ENCODE results near the gene DAB2. TPM values are rescaled to one million over a fixed set of nuclear protein-coding genes. Genes with fewer than 3 reads are reported as not detected.

The DAB2 gene
- total RNA-seq, result 10 to 100 TPM; 13.5 to 37.1 (median 21.0) TPM
- 1 to 10 TPM; 4.1 to 5.7 (median 4.3) TPM for polyA plus RNA-seq
- long read RNA-seq, donor 1, full-length matches to known transcripts, result 4 of 9 reads
- long read RNA-seq, donor 1, partial matches to known transcripts, result 3 of 9 reads
- long read RNA-seq, donor 1, other reads (novel, unspliced or antisense), result 2 of 9 reads
- long read RNA-seq, donor 2, full-length matches to known transcripts, result 3 of 11 reads
- long read RNA-seq, donor 2, partial matches to known transcripts, result 4 of 11 reads
- long read RNA-seq, donor 2, other reads (novel, unspliced or antisense), result 4 of 11 reads

DNA sequence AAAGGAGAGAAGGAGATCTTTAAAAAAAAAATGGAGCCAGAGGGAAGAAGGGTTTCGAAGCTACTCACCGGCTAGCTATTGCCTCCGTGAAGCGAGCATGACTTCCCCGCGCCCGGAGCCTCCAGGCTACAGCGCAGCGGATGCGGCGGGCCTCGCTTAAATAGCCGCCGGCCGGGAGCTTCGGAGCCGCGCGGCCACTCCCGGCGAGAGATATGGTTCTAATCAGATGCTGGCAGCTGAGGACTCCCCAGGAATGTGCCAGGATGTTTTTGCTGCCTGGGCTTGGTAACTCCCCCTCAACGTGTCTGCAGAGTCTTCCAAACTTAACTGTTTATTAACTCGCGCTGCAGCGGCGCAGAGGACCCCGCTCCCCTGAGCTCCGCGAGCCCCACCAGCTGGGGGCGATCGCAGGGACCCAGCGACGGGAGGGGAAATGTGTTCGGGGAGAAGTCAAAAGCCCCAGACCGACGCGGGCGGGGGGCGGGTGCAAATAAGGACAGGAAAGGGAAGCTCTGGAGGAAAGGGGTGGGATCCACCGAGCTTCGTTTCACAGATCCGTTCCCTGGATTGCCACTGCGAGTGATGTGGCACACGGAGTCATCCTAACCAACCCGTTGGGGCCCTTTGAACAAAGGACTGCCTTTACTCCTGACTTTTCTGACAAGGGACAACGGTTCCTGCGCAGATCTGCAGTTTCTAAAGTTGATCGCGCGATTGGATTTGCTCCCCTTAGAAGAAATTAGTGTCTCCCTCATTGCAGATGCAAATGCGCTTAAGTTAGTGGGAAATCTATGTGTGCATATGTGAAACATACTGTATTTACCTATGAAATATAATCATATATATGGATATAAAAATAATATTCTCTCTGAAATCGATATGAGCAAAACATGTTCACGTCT is at the start of gene DAB2:
TSS of gene DAB2 (minus strand) at position 245 of the 902 bp plus-strand sequence. CDS start 30,660 bp downstream, outside the sequence.
- H3K4me1 ChIP-seq, result peaks cover 18% of the 10 kb centered on the region
- DNase-seq, result peak; percentile 89 to 90
- intact Hi-C loops (cut with DNase I), result loop anchor here in 1 of 2 donors (5.0 kb wide), 1 partner anchor 122 kb away; no protein-coding TSS in a partner anchor
- peak within 1 kb of the TSS; percentile 63 for H3K27ac ChIP-seq
- no peaks in the 10 kb centered on the region for H3K36me3 ChIP-seq (ENCODE audit: insufficient read depth in 1 of 2, low read depth in 1 of 2)
- peak within 1 kb of the TSS; percentile 72 for H3K4me3 ChIP-seq
- 1 to 2% (median 1%) methylated on average over 52 to 53 of the region's 53 CpGs for WGBS, 3 donors
- H3K27me3 ChIP-seq (ENCODE audit: insufficient read depth in 3 of 3, low read length in 2 of 3), result peaks cover 0 to 12% (median 3%) of the 10 kb centered on the region in 3 donors
- TF ChIP-seq, protein P1, sequence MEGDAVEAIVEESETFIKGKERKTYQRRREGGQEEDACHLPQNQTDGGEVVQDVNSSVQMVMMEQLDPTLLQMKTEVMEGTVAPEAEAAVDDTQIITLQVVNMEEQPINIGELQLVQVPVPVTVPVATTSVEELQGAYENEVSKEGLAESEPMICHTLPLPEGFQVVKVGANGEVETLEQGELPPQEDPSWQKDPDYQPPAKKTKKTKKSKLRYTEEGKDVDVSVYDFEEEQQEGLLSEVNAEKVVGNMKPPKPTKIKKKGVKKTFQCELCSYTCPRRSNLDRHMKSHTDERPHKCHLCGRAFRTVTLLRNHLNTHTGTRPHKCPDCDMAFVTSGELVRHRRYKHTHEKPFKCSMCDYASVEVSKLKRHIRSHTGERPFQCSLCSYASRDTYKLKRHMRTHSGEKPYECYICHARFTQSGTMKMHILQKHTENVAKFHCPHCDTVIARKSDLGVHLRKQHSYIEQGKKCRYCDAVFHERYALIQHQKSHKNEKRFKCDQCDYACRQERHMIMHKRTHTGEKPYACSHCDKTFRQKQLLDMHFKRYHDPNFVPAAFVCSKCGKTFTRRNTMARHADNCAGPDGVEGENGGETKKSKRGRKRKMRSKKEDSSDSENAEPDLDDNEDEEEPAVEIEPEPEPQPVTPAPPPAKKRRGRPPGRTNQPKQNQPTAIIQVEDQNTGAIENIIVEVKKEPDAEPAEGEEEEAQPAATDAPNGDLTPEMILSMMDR (IDR thresholded peaks at IDR 0.05), result peak; percentile 42
- peak; percentile 73 to 84 (median 80) for ATAC-seq
- no peaks in the 10 kb centered on the region for H3K9me3 ChIP-seq

DNA sequence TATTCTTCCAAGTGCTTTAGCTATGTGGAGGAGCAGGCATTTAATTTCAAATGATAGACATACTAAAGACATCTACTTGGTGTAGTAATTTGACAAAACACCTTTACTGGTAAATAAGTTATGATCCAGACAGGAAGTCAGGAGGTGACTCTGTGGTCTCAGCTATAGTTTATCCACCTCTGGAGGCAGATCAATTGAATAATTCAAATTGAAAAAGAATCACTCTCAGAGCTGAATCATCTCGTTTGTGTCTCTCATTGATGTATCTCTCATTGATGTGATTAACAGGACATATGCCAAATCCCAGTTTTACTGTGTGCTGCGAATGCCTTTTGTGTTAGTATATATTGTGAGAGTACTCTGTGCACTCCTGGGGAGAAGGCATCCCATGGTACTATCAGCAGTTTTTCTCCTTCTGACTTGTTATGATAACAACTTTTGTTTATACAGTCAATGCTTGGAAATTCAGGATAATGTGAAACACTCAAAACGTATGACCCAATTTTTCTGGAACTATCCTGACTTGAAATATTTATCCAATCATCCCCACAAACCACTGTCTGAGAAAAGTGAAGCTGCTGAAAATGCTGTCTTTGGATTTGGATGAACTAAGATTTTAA is 48.5 kb upstream of the DAB2 start:
- TF ChIP-seq, protein P1 (IDR thresholded peaks at IDR 0.05), result no peak
- DNase-seq, result no peak
- H3K36me3 ChIP-seq (ENCODE audit: insufficient read depth in 1 of 2, low read depth in 1 of 2), result no peaks in the 10 kb centered on the region
- no peak overlapping the region for H3K4me3 ChIP-seq
- ATAC-seq, result no peak
- no peaks in the 10 kb centered on the region for H3K4me1 ChIP-seq
- WGBS, 3 donors, result 68 to 74% (median 72%) methylated on average over 3 of the region's 3 CpGs
- H3K27me3 ChIP-seq (ENCODE audit: insufficient read depth in 3 of 3, low read length in 2 of 3), result no peaks in the 10 kb centered on the region
- no peaks in the 10 kb centered on the region for H3K9me3 ChIP-seq
- intact Hi-C loops (cut with DNase I), result no loop called here
- H3K27ac ChIP-seq, result no peak overlapping the region

GRCh38 chr5:39471836-39472508 is 47.2 kb upstream of the DAB2 start:
- no peak overlapping the region for H3K4me3 ChIP-seq
- H3K27me3 ChIP-seq (ENCODE audit: insufficient read depth in 3 of 3, low read length in 2 of 3), result no peaks in the 10 kb centered on the region
- 71 to 88% (median 72%) methylated on average over 3 of the region's 3 CpGs for WGBS, 3 donors
- no peak for ATAC-seq
- no peak for DNase-seq
- no peaks in the 10 kb centered on the region for H3K4me1 ChIP-seq
- H3K27ac ChIP-seq, result no peak overlapping the region
- H3K9me3 ChIP-seq, result no peaks in the 10 kb centered on the region
- intact Hi-C loops (cut with DNase I), result no loop called here
- no peaks in the 10 kb centered on the region for H3K36me3 ChIP-seq (ENCODE audit: insufficient read depth in 1 of 2, low read depth in 1 of 2)
- TF ChIP-seq, protein P1 (IDR thresholded peaks at IDR 0.05), result no peak

GRCh38 chr5:39470811-39471210 is 46.0 kb upstream of the DAB2 start:
- intact Hi-C loops (cut with DNase I), result no loop called here
- H3K27me3 ChIP-seq (ENCODE audit: insufficient read depth in 3 of 3, low read length in 2 of 3), result no peaks in the 10 kb centered on the region

More at GRCh38 chr5:39470811-39471210, 46.0 kb upstream of the DAB2 start:
- Histone ChIP-seq H3K27ac (no peak overlapping the region), H3K4me1 (no peaks in the 10 kb centered on the region), H3K9me3 (no peaks in the 10 kb centered on the region), H3K36me3 (ENCODE audit: insufficient read depth in 1 of 2, low read depth in 1 of 2) (no peaks in the 10 kb centered on the region), H3K4me3 (no peak overlapping the region)
- TF ChIP-seq, protein P1 (IDR thresholded peaks at IDR 0.05), result no peak
- ATAC-seq, result no peak
- WGBS, 3 donors, result 90 to 99% (median 91%) methylated on average over 2 of the region's 2 CpGs
- no peak for DNase-seq

All from psoas muscle (tissue), 8 donors.